GM12873 (cell line): ENCODE measurements around the gene KRT86.

Source experiments
- TF ChIP-seq, protein P1 (sequence below): IDR thresholded peaks from 2 replicates; pipeline ENCODE4 v1.5.1; 2012; ENCODE audit warnings: low read depth, mild to moderate bottlenecking, moderate library complexity, low read length, control low read depth; ENCODE audit not compliant: insufficient read depth; ENCODE audit errors: missing control alignments

Gene KRT86

DNA sequence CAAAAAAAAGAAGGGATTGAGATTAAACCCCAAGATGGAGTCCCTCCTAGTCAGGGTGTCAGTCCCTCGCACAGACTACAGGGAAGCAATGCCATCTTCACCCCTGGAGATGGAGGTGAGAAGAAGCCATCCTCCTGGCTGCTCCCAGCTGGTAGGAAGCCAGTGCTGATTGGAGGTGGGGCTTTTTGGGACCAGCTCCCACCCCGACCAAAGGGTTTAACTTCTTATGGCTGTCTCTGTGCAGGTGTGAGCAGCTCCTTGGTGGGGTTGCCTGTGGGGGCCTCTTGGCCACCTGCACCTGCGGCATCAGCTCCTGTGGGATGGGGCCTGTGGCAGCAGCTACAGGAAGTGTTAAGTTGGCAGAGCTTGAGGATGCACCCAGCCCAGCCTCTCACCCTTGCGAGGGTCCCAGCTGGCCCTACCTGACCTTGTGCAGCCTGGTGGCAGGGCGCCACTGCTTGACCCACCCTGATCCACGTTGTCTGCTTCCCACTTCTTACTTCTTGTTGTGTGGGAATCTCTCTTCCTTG, 3.8 kb upstream of the KRT86 start:
- TF ChIP-seq, protein P1, sequence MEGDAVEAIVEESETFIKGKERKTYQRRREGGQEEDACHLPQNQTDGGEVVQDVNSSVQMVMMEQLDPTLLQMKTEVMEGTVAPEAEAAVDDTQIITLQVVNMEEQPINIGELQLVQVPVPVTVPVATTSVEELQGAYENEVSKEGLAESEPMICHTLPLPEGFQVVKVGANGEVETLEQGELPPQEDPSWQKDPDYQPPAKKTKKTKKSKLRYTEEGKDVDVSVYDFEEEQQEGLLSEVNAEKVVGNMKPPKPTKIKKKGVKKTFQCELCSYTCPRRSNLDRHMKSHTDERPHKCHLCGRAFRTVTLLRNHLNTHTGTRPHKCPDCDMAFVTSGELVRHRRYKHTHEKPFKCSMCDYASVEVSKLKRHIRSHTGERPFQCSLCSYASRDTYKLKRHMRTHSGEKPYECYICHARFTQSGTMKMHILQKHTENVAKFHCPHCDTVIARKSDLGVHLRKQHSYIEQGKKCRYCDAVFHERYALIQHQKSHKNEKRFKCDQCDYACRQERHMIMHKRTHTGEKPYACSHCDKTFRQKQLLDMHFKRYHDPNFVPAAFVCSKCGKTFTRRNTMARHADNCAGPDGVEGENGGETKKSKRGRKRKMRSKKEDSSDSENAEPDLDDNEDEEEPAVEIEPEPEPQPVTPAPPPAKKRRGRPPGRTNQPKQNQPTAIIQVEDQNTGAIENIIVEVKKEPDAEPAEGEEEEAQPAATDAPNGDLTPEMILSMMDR, result no peak

DNA sequence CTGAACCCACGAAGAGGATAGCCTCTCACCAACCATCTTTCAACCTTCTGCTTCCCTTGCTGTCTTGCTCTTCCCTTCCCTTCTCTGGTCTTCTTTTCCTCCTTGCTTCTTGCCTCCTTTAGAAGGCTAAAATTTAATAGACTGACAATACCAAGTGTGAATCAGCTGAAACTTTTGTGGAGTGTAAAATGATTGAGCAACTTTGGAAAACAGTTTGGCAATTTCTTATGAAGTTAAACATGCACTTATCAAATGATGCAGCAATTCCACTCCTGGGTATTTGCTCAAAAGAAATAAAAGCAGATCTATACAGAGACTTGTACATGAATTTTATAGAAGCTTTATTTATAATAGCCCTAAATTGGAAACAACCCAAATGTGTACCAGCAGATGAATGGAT, 3.3 kb upstream of the KRT86 start:
- TF ChIP-seq, protein P1, result no peak

DNA sequence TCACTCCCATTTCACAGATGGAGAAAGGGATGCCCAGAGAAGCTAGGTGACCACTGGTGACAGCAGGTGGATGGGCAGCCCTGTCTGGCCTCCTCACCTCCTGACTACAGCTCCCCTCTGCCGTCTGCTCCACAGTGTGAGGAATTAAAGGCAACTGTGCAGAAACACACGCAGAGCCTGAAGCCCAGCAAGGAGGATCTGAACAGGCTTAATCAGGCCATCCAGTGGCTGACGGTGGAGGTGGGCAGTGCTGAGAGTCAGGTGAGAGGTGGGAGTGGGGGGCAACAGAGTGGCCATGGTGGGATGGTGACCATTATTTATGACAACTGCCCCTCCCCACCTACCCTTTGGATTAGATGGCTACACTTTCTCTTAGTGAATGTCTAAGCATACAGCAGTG, 1.2 kb downstream of the KRT86 start:
- TF ChIP-seq, protein P1, result no peak

DNA sequence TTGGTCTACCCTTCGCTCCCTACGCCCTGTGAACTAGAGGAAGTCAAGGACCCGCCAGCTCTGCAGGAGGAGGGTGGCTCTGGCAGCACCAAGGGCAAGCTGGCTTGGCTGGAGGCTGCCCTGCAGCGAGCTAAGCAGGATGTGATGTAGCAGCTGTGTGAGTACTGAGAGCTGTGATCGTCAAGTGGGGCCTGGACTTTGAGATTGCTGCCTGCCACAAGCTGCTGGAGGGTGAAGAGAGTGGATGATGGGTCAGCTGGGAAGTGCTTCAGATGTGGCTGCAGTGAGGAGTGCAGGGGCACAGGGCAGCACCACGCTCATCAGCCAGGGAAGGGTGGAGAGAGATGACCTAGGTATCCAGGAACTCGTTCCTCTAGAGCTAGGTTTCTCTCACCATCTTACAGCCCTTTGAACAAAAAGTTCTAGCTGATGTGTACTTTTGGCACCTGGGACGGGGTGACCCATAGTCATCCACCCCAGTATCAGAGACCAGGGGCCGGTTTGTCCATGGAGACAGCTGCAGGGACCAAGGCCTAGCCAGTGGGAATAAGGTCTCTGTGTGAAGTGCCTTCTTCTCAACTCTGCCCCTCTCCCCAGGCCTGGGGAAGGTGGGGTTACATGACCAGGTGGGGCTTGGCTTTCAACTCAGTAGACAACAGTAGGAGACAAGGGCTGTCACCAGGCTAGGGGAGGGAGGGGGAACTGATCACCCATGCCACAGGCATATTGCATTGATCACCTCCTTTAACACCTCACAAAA, 3.2 kb downstream of the KRT86 start:
- TF ChIP-seq, protein P1, result no peak

DNA sequence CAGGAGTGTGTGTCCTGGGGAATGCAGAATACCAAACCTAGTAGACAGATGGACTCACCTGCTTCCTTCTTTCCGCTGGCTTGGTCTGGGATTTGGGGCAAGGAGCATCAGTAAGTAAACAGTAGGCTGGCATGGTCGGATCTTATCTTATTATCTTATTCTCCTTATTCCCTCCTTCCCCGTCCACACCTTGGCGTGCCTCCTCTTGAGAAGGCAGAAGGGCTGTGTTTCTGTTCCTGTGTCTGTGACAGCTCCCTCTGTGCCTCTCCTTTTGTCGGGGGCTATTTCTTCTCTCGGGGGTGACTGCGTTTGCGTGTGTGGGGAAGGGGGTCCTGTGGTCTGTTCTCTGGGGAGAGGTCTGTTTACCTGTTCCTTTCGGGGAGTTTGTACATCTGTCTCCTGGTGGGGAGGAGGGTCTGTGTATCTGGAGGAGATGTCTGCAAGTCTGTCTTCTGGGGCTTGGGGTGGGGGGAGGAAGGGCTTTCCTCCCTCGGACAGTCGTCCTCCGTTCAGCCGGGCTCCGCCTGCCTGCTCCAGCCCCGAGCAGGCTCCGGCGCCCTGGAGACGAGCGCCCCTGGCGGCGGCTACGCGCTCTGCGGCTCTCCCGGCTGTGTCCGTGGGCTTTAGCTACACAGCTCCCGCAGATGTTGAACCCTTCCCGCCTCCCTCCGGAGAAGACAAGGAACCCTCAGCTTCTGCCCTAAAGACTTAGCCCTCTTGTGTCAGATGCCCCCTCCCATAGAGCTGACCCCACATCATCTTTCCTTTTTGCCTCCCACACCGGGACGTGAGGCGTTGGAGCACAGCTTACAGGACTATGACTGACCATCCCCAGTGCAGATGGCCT, 4.4 kb downstream of the KRT86 start:
- TF ChIP-seq, protein P1, result peak; percentile 99

DNA sequence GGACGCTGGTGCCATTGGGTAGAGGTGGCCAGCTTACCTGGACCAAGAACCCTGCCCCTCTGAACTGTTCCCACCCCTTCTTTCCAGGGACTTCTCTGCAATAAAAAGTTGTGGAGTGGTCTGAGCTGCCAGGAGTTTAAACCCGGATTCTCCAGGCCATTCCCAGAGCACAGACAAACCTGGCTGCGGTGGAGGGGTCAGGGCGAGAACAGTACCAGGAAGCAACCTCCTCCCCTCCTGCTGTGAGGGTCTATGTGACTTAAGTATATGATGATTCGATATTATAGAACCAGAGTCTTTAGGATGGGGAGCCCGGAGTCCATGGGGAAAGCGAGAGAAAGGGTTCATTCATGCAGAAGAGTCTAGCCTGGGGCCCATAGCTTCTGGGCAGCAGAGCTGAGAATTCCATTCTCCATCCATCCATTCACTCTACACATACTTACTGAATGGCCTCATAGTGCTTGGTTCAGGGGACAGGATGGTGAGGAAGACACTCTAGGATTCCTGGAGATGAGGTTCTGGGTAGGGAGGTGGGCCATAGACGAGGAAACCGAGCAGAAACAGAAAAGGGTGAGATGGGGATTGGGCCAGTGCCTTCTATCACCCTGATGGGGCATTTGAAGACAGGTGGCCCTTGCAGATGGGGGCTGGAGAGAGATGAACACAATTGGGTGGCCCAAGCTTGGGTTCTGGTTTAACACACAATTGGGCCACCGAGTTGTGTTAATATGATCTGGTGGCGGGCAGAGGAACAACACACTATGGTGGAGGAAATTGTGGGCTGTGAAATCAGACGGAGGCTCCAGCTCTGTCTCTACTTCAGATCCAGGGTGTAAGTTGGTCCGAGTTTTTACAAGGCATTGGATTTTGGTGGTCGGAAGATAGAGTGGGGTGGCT, 5.2 kb downstream of the KRT86 start:
- TF ChIP-seq, protein P1, result no peak
